ENCODE results near the gene MAP7D2.

MAP7D2 gene

GRCh38 chrX:20112022-20112774 is 4.5 kb downstream of the MAP7D2 start:
- peaks cover 3% of the 10 kb centered on the region; the same call in 1 of the 2 replicates for H3K9me3 ChIP-seq (ENCODE audit: control insufficient read depth, insufficient read depth, low read depth, low read length)
- no peak overlapping the region for H3K9ac ChIP-seq (ENCODE audit: low read length)
- H3K27me3 ChIP-seq (ENCODE audit: control insufficient read depth, insufficient read depth, low read length): peaks cover 34% of the 10 kb centered on the region

GRCh38 chrX:20111271-20111670 is 5.4 kb downstream of the MAP7D2 start:
- peaks cover 24% of the 10 kb centered on the region for H3K27me3 ChIP-seq (ENCODE audit: control insufficient read depth, insufficient read depth, low read length)
- H3K27ac ChIP-seq (ENCODE audit: low read depth, low read length): no peak overlapping the region
- H3K9me3 ChIP-seq (ENCODE audit: control insufficient read depth, insufficient read depth, low read depth, low read length): no peaks in the 10 kb centered on the region
- H3K36me3 ChIP-seq (ENCODE audit: control insufficient read depth, insufficient read depth, low read length): no peaks in the 10 kb centered on the region
- H3K4me1 ChIP-seq (ENCODE audit: control insufficient read depth, insufficient read depth, low read length): peaks cover 17% of the 10 kb centered on the region; the same call in 1 of the 2 replicates
- H3K9ac ChIP-seq (ENCODE audit: low read length): no peak overlapping the region
- H3K4me3 ChIP-seq (ENCODE audit: low read depth, low read length): no peak overlapping the region

More at GRCh38 chrX:20112022-20112774, 4.5 kb downstream of the MAP7D2 start:
- H3K4me3 ChIP-seq (ENCODE audit: low read depth, low read length): no peak overlapping the region
- no peaks in the 10 kb centered on the region for H3K36me3 ChIP-seq (ENCODE audit: control insufficient read depth, insufficient read depth, low read length)
- peaks cover 17% of the 10 kb centered on the region; the same call in 1 of the 2 replicates for H3K4me1 ChIP-seq (ENCODE audit: control insufficient read depth, insufficient read depth, low read length)
- no peak overlapping the region for H3K27ac ChIP-seq (ENCODE audit: low read depth, low read length)

GRCh38 chrX:20101934-20102581 is 14.6 kb downstream of the MAP7D2 start:
- H3K4me3 ChIP-seq (ENCODE audit: low read depth, low read length): no peak overlapping the region
- H3K36me3 ChIP-seq (ENCODE audit: control insufficient read depth, insufficient read depth, low read length): no peaks in the 10 kb centered on the region
- H3K27ac ChIP-seq (ENCODE audit: low read depth, low read length): no peak overlapping the region
- H3K27me3 ChIP-seq (ENCODE audit: control insufficient read depth, insufficient read depth, low read length): peaks cover 3% of the 10 kb centered on the region; the same call in 1 of the 2 replicates
- H3K9ac ChIP-seq (ENCODE audit: low read length): no peak overlapping the region
- no peaks in the 10 kb centered on the region for H3K9me3 ChIP-seq (ENCODE audit: control insufficient read depth, insufficient read depth, low read depth, low read length)
- no peaks in the 10 kb centered on the region for H3K4me1 ChIP-seq (ENCODE audit: control insufficient read depth, insufficient read depth, low read length)

GRCh38 chrX:20091499-20091898 is 25.2 kb downstream of the MAP7D2 start:
- Histone ChIP-seq H3K4me3 (ENCODE audit: low read depth, low read length) (no peak overlapping the region), H3K27ac (ENCODE audit: low read depth, low read length) (no peak overlapping the region), H3K9me3 (ENCODE audit: control insufficient read depth, insufficient read depth, low read depth, low read length) (no peaks in the 10 kb centered on the region), H3K4me1 (ENCODE audit: control insufficient read depth, insufficient read depth, low read length) (no peaks in the 10 kb centered on the region), H3K9ac (ENCODE audit: low read length) (no peak overlapping the region), H3K36me3 (ENCODE audit: control insufficient read depth, insufficient read depth, low read length) (no peaks in the 10 kb centered on the region), H3K27me3 (ENCODE audit: control insufficient read depth, insufficient read depth, low read length) (no peaks in the 10 kb centered on the region)

- no peaks in the 10 kb centered on the region; the same call in 1 of the 2 replicates for H3K27me3 ChIP-seq (ENCODE audit: control insufficient read depth, insufficient read depth, low read length)
- no peaks in the 10 kb centered on the region for H3K9me3 ChIP-seq (ENCODE audit: control insufficient read depth, insufficient read depth, low read depth, low read length)
- H3K4me3 ChIP-seq (ENCODE audit: low read depth, low read length): no peak overlapping the region
- no peaks in the 10 kb centered on the region for H3K36me3 ChIP-seq (ENCODE audit: control insufficient read depth, insufficient read depth, low read length)
- no peak overlapping the region for H3K9ac ChIP-seq (ENCODE audit: low read length)
- no peaks in the 10 kb centered on the region for H3K4me1 ChIP-seq (ENCODE audit: control insufficient read depth, insufficient read depth, low read length)
- no peak overlapping the region for H3K27ac ChIP-seq (ENCODE audit: low read depth, low read length)
Observed at GRCh38 chrX:20089845-20090244, 26.9 kb downstream of the MAP7D2 start.

GRCh38 chrX:20080277-20080676 is 36.4 kb downstream of the MAP7D2 start:
- H3K27ac ChIP-seq (ENCODE audit: low read depth, low read length): no peak overlapping the region
- H3K27me3 ChIP-seq (ENCODE audit: control insufficient read depth, insufficient read depth, low read length): no peaks in the 10 kb centered on the region; the same call in 1 of the 2 replicates
- no peaks in the 10 kb centered on the region for H3K9me3 ChIP-seq (ENCODE audit: control insufficient read depth, insufficient read depth, low read depth, low read length)
- H3K4me1 ChIP-seq (ENCODE audit: control insufficient read depth, insufficient read depth, low read length): no peaks in the 10 kb centered on the region
- no peak overlapping the region for H3K9ac ChIP-seq (ENCODE audit: low read length)
- H3K36me3 ChIP-seq (ENCODE audit: control insufficient read depth, insufficient read depth, low read length): no peaks in the 10 kb centered on the region
- no peak overlapping the region for H3K4me3 ChIP-seq (ENCODE audit: low read depth, low read length)

GRCh38 chrX:20071511-20072079 is 45.1 kb downstream of the MAP7D2 start:
- H3K4me1 ChIP-seq (ENCODE audit: control insufficient read depth, insufficient read depth, low read length): peaks cover 8% of the 10 kb centered on the region
- H3K27ac ChIP-seq (ENCODE audit: low read depth, low read length): no peak overlapping the region
- H3K9me3 ChIP-seq (ENCODE audit: control insufficient read depth, insufficient read depth, low read depth, low read length): no peaks in the 10 kb centered on the region
- H3K27me3 ChIP-seq (ENCODE audit: control insufficient read depth, insufficient read depth, low read length): no peaks in the 10 kb centered on the region
- H3K4me3 ChIP-seq (ENCODE audit: low read depth, low read length): no peak overlapping the region
- H3K36me3 ChIP-seq (ENCODE audit: control insufficient read depth, insufficient read depth, low read length): no peaks in the 10 kb centered on the region
- no peak overlapping the region for H3K9ac ChIP-seq (ENCODE audit: low read length)

GRCh38 chrX:20067709-20068561 is 48.8 kb downstream of the MAP7D2 start:
- no peaks in the 10 kb centered on the region; the same call in 1 of the 2 replicates for H3K27me3 ChIP-seq (ENCODE audit: control insufficient read depth, insufficient read depth, low read length)
- H3K9ac ChIP-seq (ENCODE audit: low read length): no peak overlapping the region
- no peak overlapping the region for H3K4me3 ChIP-seq (ENCODE audit: low read depth, low read length)
- H3K4me1 ChIP-seq (ENCODE audit: control insufficient read depth, insufficient read depth, low read length): peaks cover 8% of the 10 kb centered on the region
- no peak overlapping the region for H3K27ac ChIP-seq (ENCODE audit: low read depth, low read length)
- H3K9me3 ChIP-seq (ENCODE audit: control insufficient read depth, insufficient read depth, low read depth, low read length): no peaks in the 10 kb centered on the region
- no peaks in the 10 kb centered on the region for H3K36me3 ChIP-seq (ENCODE audit: control insufficient read depth, insufficient read depth, low read length)

- Histone ChIP-seq H3K27ac (ENCODE audit: low read depth, low read length) (no peak overlapping the region), H3K9ac (ENCODE audit: low read length) (no peak overlapping the region), H3K36me3 (ENCODE audit: control insufficient read depth, insufficient read depth, low read length) (no peaks in the 10 kb centered on the region), H3K4me1 (ENCODE audit: control insufficient read depth, insufficient read depth, low read length) (peaks cover 8% of the 10 kb centered on the region), H3K9me3 (ENCODE audit: control insufficient read depth, insufficient read depth, low read depth, low read length) (no peaks in the 10 kb centered on the region), H3K27me3 (ENCODE audit: control insufficient read depth, insufficient read depth, low read length) (no peaks in the 10 kb centered on the region; the same call in 1 of the 2 replicates), H3K4me3 (ENCODE audit: low read depth, low read length) (no peak overlapping the region)
Observed at GRCh38 chrX:20066968-20067708, 49.6 kb downstream of the MAP7D2 start.

- H3K36me3 ChIP-seq (ENCODE audit: control insufficient read depth, insufficient read depth, low read length): no peaks in the 10 kb centered on the region
- H3K9ac ChIP-seq (ENCODE audit: low read length): no peak overlapping the region
- peaks cover 14% of the 10 kb centered on the region for H3K4me1 ChIP-seq (ENCODE audit: control insufficient read depth, insufficient read depth, low read length)
- H3K27ac ChIP-seq (ENCODE audit: low read depth, low read length): no peak overlapping the region
- no peak overlapping the region for H3K4me3 ChIP-seq (ENCODE audit: low read depth, low read length)
- H3K9me3 ChIP-seq (ENCODE audit: control insufficient read depth, insufficient read depth, low read depth, low read length): no peaks in the 10 kb centered on the region
- H3K27me3 ChIP-seq (ENCODE audit: control insufficient read depth, insufficient read depth, low read length): peaks cover 3% of the 10 kb centered on the region; the same call in 1 of the 2 replicates
Observed at GRCh38 chrX:20063716-20064351, 52.9 kb downstream of the MAP7D2 start.
